GM23338 (cell line): Measurements from ENCODE around the gene WBP11. TPM values are rescaled to one million over a fixed set of nuclear protein-coding genes. Genes with fewer than 3 reads are reported as not detected.
"Not testable (repeated sequence)": the region's sequence is repeated elsewhere in the genome, so short reads cannot be mapped to it uniquely, and the experiment has no call there.

Experiments
- ATAC-seq: fragments of 200-7000 bp; cut with Tn5 transposase; 3 replicates; pipeline ENCODE4 v1.9.1; 2020
- DNase-seq: peaks from one replicate; pipeline ENCODE4 v3.0.0-alpha.2; 2015; ENCODE audit warnings: low spot score
- H2AFZ ChIP-seq: fragments of 200-600 bp; sonication (generic); 2 replicates; pipeline ENCODE4 v1.8.0; 2016; ENCODE audit warnings: antibody characterized with exemption, mild to moderate bottlenecking, moderate library complexity
- H3F3A ChIP-seq: fragments of 200-600 bp; sonication (generic); replicated peaks from 2 replicates; pipeline ENCODE4 v1.8.0; 2017; ENCODE audit warnings: antibody characterized with exemption, mixed run types, low read depth
- H3K27ac ChIP-seq: fragments of 200-600 bp; sonication (generic); 2 replicates; pipeline ENCODE4 v1.6.1; 2016; ENCODE audit warnings: low read depth
- H3K27me3 ChIP-seq: fragments of 200-600 bp; sonication (generic); 2 replicates; pipeline ENCODE4 v1.8.0; 2016; ENCODE audit warnings: mild to moderate bottlenecking, mixed run types, moderate library complexity; ENCODE audit not compliant: insufficient read depth
- H3K36me3 ChIP-seq: fragments of 200-600 bp; sonication (generic); 2 replicates; pipeline ENCODE4 v1.8.0; 2016; ENCODE audit warnings: mild to moderate bottlenecking; ENCODE audit not compliant: insufficient read depth
- H3K4me1 ChIP-seq: fragments of 200-600 bp; sonication (generic); 2 replicates; pipeline ENCODE4 v1.8.0; 2016; ENCODE audit warnings: mild to moderate bottlenecking, moderate library complexity; ENCODE audit not compliant: insufficient read depth
- H3K4me2 ChIP-seq: fragments of 200-600 bp; sonication (generic); 2 replicates; pipeline ENCODE4 v1.7.1; 2017; ENCODE audit warnings: mixed run types
- H3K4me3 ChIP-seq: fragments of 200-600 bp; sonication (generic); 2 replicates; pipeline ENCODE4 v1.6.1; 2016; ENCODE audit warnings: mixed run types
- H3K79me2 ChIP-seq: fragments of 200-600 bp; sonication (generic); replicated peaks from 2 replicates; pipeline ENCODE4 v1.8.0; 2017; ENCODE audit warnings: mild to moderate bottlenecking; ENCODE audit not compliant: insufficient read depth
- H3K9me2 ChIP-seq: fragments of 200-600 bp; sonication (generic); 2 replicates; pipeline ENCODE4 v1.8.0; 2017; ENCODE audit not compliant: insufficient read depth
- H4K20me1 ChIP-seq: fragments of 200-600 bp; sonication (generic); replicated peaks from 2 replicates; pipeline ENCODE4 v1.8.0; 2017; ENCODE audit warnings: mild to moderate bottlenecking; ENCODE audit not compliant: insufficient read depth
- H3K27ac Mint-ChIP-seq: 2 replicates; pipeline ENCODE4 v1.8.0; 2020; ENCODE audit warnings: inconsistent platforms, mild to moderate bottlenecking, moderate library complexity, mixed read lengths
- H3K27me3 Mint-ChIP-seq: 3 replicates; pipeline ENCODE4 v1.8.0; 2022; ENCODE audit warnings: low read depth, mild to moderate bottlenecking, moderate library complexity, mixed read lengths, inconsistent platforms; ENCODE audit not compliant: insufficient read depth, poor library complexity
- H3K36me3 Mint-ChIP-seq: 3 replicates; pipeline ENCODE4 v1.8.0; 2021; ENCODE audit warnings: low read depth, mild to moderate bottlenecking, inconsistent platforms, moderate library complexity, mixed read lengths
- H3K4me1 Mint-ChIP-seq: 3 replicates; pipeline ENCODE4 v1.8.0; 2020; ENCODE audit warnings: mild to moderate bottlenecking, inconsistent platforms, mixed read lengths
- H3K4me3 Mint-ChIP-seq: 3 replicates; pipeline ENCODE4 v1.8.0; 2021; ENCODE audit warnings: moderate library complexity, mild to moderate bottlenecking, inconsistent platforms, mixed read lengths
- H3K9me3 Mint-ChIP-seq: 3 replicates; pipeline ENCODE4 v1.8.0; 2020; ENCODE audit warnings: moderate library complexity, mild to moderate bottlenecking, inconsistent platforms, mixed read lengths
- polyA plus RNA-seq: library from polyadenylated mRNA; unstranded; fragments of >200 nt; fragmentation: Nextera tagmentation; extraction: Ambion mirVana; gene quantifications from 2 replicates; pipeline ENCODE4 v1.2.1, GENCODE V29; 2016
- total RNA-seq: library from RNA; depleted of rRNA; stranded (reverse); fragments of >200 nt; shearing (Covaris generic); gene quantifications from 2 replicates; pipeline ENCODE4 v1.2.3, GENCODE V29; 2014; rRNA removed
- TF ChIP-seq, protein P1 (sequence below), 2 experiments: fragments of 200-600 bp in 1 of 2; sonication (generic) in 1 of 2; conservative IDR thresholded peaks; 2 replicates each; pipeline versions ENCODE4 v1.5.1 to v1.6.1; 2016 to 2017; ENCODE audit warnings: antibody characterized with exemption in 2 of 2, low read depth in 2 of 2, mild to moderate bottlenecking in 2 of 2, moderate library complexity in 1 of 2
- TF ChIP-seq, protein P2 (sequence below): IDR thresholded peaks from one replicate; pipeline ENCODE4 v1.6.1; 2018; ENCODE audit warnings: antibody characterized with exemption; ENCODE audit not compliant: unreplicated experiment

Gene WBP11
- total and polyA plus RNA-seq, 2 experiments from 2014 or later: 57.1 to 148 TPM

DNA sequence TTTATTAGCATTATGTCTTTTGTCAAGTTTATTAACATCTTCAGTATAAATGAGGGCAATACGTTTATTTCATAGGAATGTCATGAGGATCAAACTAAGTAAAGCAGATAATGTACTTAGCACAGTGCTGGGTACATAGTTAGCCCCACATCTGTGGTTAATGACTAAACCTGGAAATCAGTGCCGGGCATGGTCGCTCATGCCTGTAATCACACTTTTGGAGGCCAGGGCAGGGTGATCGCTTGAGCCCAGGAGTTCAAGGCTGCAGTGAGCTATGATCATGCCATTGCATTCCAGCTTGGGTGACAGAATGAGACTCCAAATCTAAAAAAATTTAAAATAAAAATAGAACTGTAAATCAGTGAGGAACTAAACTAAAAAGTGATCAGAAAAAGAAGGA is 62.1 kb downstream of the WBP11 start:
- H3K4me3 ChIP-seq: no peak overlapping the region
- no peaks in the 10 kb centered on the region for H4K20me1 ChIP-seq
- no peak overlapping the region for H2AFZ ChIP-seq
- Mint-ChIP-seq H3K4me1 (no peaks in the 10 kb centered on the region; the same call in 2 of the 3 replicates), H3K9me3 (peaks cover 53% of the 10 kb centered on the region), H3K4me3 (no peak overlapping the region), H3K27me3 (peaks cover 7% of the 10 kb centered on the region), H3K27ac (no peak overlapping the region), H3K36me3 (peaks cover 48% of the 10 kb centered on the region)
- H3F3A ChIP-seq: no peaks in the 10 kb centered on the region
- H3K27ac ChIP-seq: no peak overlapping the region
- H3K36me3 ChIP-seq: peaks cover 8% of the 10 kb centered on the region; the same call in 1 of the 2 replicates
- no peaks in the 10 kb centered on the region for H3K27me3 ChIP-seq
- TF ChIP-seq, protein P1, sequence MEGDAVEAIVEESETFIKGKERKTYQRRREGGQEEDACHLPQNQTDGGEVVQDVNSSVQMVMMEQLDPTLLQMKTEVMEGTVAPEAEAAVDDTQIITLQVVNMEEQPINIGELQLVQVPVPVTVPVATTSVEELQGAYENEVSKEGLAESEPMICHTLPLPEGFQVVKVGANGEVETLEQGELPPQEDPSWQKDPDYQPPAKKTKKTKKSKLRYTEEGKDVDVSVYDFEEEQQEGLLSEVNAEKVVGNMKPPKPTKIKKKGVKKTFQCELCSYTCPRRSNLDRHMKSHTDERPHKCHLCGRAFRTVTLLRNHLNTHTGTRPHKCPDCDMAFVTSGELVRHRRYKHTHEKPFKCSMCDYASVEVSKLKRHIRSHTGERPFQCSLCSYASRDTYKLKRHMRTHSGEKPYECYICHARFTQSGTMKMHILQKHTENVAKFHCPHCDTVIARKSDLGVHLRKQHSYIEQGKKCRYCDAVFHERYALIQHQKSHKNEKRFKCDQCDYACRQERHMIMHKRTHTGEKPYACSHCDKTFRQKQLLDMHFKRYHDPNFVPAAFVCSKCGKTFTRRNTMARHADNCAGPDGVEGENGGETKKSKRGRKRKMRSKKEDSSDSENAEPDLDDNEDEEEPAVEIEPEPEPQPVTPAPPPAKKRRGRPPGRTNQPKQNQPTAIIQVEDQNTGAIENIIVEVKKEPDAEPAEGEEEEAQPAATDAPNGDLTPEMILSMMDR (conservative IDR thresholded peaks at IDR 0.05; ENCODE audit: low read depth in 2 of 2): no peak
- TF ChIP-seq, protein P2, sequence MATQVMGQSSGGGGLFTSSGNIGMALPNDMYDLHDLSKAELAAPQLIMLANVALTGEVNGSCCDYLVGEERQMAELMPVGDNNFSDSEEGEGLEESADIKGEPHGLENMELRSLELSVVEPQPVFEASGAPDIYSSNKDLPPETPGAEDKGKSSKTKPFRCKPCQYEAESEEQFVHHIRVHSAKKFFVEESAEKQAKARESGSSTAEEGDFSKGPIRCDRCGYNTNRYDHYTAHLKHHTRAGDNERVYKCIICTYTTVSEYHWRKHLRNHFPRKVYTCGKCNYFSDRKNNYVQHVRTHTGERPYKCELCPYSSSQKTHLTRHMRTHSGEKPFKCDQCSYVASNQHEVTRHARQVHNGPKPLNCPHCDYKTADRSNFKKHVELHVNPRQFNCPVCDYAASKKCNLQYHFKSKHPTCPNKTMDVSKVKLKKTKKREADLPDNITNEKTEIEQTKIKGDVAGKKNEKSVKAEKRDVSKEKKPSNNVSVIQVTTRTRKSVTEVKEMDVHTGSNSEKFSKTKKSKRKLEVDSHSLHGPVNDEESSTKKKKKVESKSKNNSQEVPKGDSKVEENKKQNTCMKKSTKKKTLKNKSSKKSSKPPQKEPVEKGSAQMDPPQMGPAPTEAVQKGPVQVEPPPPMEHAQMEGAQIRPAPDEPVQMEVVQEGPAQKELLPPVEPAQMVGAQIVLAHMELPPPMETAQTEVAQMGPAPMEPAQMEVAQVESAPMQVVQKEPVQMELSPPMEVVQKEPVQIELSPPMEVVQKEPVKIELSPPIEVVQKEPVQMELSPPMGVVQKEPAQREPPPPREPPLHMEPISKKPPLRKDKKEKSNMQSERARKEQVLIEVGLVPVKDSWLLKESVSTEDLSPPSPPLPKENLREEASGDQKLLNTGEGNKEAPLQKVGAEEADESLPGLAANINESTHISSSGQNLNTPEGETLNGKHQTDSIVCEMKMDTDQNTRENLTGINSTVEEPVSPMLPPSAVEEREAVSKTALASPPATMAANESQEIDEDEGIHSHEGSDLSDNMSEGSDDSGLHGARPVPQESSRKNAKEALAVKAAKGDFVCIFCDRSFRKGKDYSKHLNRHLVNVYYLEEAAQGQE: no peak
- H3K79me2 ChIP-seq: no peaks in the 10 kb centered on the region
- no peaks in the 10 kb centered on the region; the same call in none of the 2 replicates for H3K9me2 ChIP-seq
- ATAC-seq: no peak
- no peak for DNase-seq
- no peak overlapping the region for H3K4me2 ChIP-seq
- H3K4me1 ChIP-seq: no peaks in the 10 kb centered on the region

DNA sequence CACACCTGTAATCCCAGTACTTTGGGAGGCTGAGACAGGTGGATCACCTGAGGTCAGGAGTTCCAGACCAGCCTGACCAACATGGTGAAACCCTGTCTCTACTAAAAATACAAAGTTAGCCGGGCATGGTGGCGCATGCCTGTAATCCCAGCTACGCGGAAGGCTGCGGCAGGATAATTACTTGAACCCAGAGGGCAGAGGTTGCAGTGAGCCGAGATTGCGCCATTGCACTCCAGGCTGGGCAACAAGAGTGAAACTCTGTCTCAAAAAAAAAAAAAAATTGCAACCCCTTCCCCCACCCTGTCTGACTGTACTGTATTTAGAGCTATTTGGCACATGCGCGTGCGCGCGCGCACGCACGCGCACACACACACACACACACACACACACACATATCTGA is 66.8 kb downstream of the WBP11 start:
- H3K4me3 ChIP-seq, ATAC-seq, H3K4me1 Mint-ChIP-seq, H3K27me3 Mint-ChIP-seq, H3K9me3 Mint-ChIP-seq, H3F3A ChIP-seq, H3K27ac ChIP-seq, H3K79me2 ChIP-seq, H3K36me3 Mint-ChIP-seq, H3K27me3 ChIP-seq, H3K9me2 ChIP-seq, H3K36me3 ChIP-seq, H4K20me1 ChIP-seq, H3K27ac Mint-ChIP-seq, H2AFZ ChIP-seq, H3K4me2 ChIP-seq, H3K4me1 ChIP-seq, DNase-seq, H3K4me3 Mint-ChIP-seq: not testable (repeated sequence)

Other genes starting within 250 kb of the WBP11 start
- 16.3 and 18.2 TPM in 2 replicates for gene PLBD1, start 235.6 kb downstream of the WBP11 start, total RNA-seq
- 10.2 and 11.1 TPM in 2 replicates for gene PLBD1, start 235.6 kb downstream of the WBP11 start, polyA plus RNA-seq
- 1.9 and 3.1 TPM in 2 replicates for gene GUCY2C, start 106.9 kb downstream of the WBP11 start, total RNA-seq
- 1.4 and 2.1 TPM in 2 replicates for gene GUCY2C, start 106.9 kb downstream of the WBP11 start, polyA plus RNA-seq
- 1.7 and 1.9 TPM in 2 replicates for gene C12orf60, start 192 bp upstream of the WBP11 start, total RNA-seq
- 1.3 and 2.3 TPM in 2 replicates for gene C12orf60, start 192 bp upstream of the WBP11 start, polyA plus RNA-seq
- gene SMCO3, start 10.7 kb upstream of the WBP11 start, total RNA-seq: not detected in 2 replicates
- gene SMCO3, start 10.7 kb upstream of the WBP11 start, polyA plus RNA-seq: 0.13 TPM in 1 of 2 replicates, not detected in the other
- not detected in 2 replicates for gene ART4, start 40.0 kb upstream of the WBP11 start, total RNA-seq
- 0.07 and 0.08 TPM in 2 replicates for gene ART4, start 40.0 kb upstream of the WBP11 start, polyA plus RNA-seq
- not detected in 2 replicates for gene MGP, start 82.4 kb upstream of the WBP11 start, total RNA-seq
- 0.60 TPM in 1 of 2 replicates, not detected in the other for gene MGP, start 82.4 kb upstream of the WBP11 start, polyA plus RNA-seq
- gene ERP27, start 135.1 kb upstream of the WBP11 start, total RNA-seq: not detected in 2 replicates
- not detected in 2 replicates for gene ERP27, start 135.1 kb upstream of the WBP11 start, polyA plus RNA-seq
- gene ARHGDIB, start 158.1 kb upstream of the WBP11 start, total RNA-seq: not detected in 2 replicates
- gene ARHGDIB, start 158.1 kb upstream of the WBP11 start, polyA plus RNA-seq: 0.89 and 1.8 TPM in 2 replicates
- not detected in 2 replicates for gene PDE6H, start 169.6 kb upstream of the WBP11 start, total RNA-seq
- gene PDE6H, start 169.6 kb upstream of the WBP11 start, polyA plus RNA-seq: not detected in 2 replicates